Right lobe of liver (tissue), 4 donors: ENCODE data around the gene MMP21.

ENCODE experiments used
- POLR2A ChIP-seq: fragments of 450-650 bp; IDR thresholded peaks from one replicate; pipeline ENCODE4 v1.6.1; 2017; ENCODE audit warnings: antibody characterized with exemption, mild to moderate bottlenecking
- TF ChIP-seq, protein P1 (sequence below), 4 donors: fragments of 200-600 bp in 3 of 4; fragments of 450-650 bp in 1 of 4; IDR thresholded peaks; one replicate each; pipeline versions ENCODE4 v1.5.1 to v1.8.0; 2016 to 2022; ENCODE audit warnings: antibody characterized with exemption in 4 of 4, mild to moderate bottlenecking in 2 of 4
- donor health status: DM: no; HTN: no; CAD: no.
- donor health status: DM: no; HTN: no; CAD: no.
- donor health status: DM: no; HTN: yes; CAD: no.

DNA sequence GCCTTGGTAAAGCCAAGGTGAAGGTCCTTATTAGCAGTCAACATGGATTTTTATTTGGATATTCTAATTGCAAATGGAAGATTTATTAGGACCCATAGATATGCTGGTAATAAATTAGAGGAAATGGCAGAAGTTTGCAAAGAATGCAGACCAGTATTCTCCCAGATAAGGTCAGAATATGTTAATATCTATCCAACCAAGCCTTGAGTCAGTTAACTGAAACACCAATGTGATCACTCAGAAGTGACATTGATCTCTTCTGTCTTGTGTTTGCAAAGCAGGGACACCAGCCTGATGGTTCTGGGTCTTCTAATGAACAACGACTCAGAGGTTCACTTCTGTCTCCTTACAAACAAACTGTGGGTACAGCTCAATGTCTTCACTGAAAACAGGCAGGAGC lies 26.0 kb upstream of the MMP21 start:
- TF ChIP-seq, protein P1, sequence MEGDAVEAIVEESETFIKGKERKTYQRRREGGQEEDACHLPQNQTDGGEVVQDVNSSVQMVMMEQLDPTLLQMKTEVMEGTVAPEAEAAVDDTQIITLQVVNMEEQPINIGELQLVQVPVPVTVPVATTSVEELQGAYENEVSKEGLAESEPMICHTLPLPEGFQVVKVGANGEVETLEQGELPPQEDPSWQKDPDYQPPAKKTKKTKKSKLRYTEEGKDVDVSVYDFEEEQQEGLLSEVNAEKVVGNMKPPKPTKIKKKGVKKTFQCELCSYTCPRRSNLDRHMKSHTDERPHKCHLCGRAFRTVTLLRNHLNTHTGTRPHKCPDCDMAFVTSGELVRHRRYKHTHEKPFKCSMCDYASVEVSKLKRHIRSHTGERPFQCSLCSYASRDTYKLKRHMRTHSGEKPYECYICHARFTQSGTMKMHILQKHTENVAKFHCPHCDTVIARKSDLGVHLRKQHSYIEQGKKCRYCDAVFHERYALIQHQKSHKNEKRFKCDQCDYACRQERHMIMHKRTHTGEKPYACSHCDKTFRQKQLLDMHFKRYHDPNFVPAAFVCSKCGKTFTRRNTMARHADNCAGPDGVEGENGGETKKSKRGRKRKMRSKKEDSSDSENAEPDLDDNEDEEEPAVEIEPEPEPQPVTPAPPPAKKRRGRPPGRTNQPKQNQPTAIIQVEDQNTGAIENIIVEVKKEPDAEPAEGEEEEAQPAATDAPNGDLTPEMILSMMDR (IDR thresholded peaks at IDR 0.05), result no peak
- no peak for TF ChIP-seq POLR2A
